ENCODE results near the gene PTGDR.

- TF ChIP-seq CTCF (IDR thresholded peaks at IDR 0.05) (no peak), POLR2A (IDR thresholded peaks at IDR 0.05) (no peak)
These were observed 57.6 kb downstream of the PTGDR start for GRCh38 chr14:52325126-52325525.
